ENCODE measurements around the gene MYH9.
A peak's percentile ranks its signal among the peaks of the same experiment; 100 is the strongest.

The MYH9 gene

GRCh38 chr22:36329254-36330078 is 58.3 kb downstream of the MYH9 start:
- Histone ChIP-seq H3K9me3 (no peaks in the 10 kb centered on the region), H3K4me3 (peak overlapping the region; percentile 6 to 16), H3K4me1 (peaks cover 4 to 100% (median 97%) of the 10 kb centered on the region in 4 donors), H3K36me3 (peaks cover 17 to 33% (median 23%) of the 10 kb centered on the region in 3 donors), H3K27ac (peak overlapping the region; percentile 95), H3K27me3 (no peaks in the 10 kb centered on the region)
- DNase-seq, result peak; percentile 66 to 91
- no peak for TF ChIP-seq CTCF (IDR thresholded peaks at IDR 0.05)
- intact Hi-C loops (cut with DNase I; ENCODE audit: low total_unique reads), result loop anchor here (5.0 kb wide), 1 partner anchor 38 kb away; no protein-coding TSS in a partner anchor

- intact Hi-C loops (cut with DNase I; ENCODE audit: low total_unique reads), result loop anchor here (5.0 kb wide), 1 partner anchor 39 kb away; no protein-coding TSS in a partner anchor
- Histone ChIP-seq H3K4me3 (peak overlapping the region; percentile 6 to 16), H3K4me1 (peaks cover 4 to 100% (median 97%) of the 10 kb centered on the region in 4 donors), H3K9me3 (no peaks in the 10 kb centered on the region), H3K27me3 (no peaks in the 10 kb centered on the region), H3K36me3 (peaks cover 13 to 33% (median 23%) of the 10 kb centered on the region in 3 donors), H3K27ac (peak overlapping the region; percentile 95)
- TF ChIP-seq CTCF (IDR thresholded peaks at IDR 0.05), result no peak
- peak; percentile 76 to 92 for DNase-seq
These were observed 59.0 kb downstream of the MYH9 start for GRCh38 chr22:36328635-36329253.

- peaks cover 4 to 100% (median 97%) of the 10 kb centered on the region in 4 donors for H3K4me1 ChIP-seq
- H3K27me3 ChIP-seq, result no peaks in the 10 kb centered on the region
- no peak for TF ChIP-seq CTCF (IDR thresholded peaks at IDR 0.05)
- H3K4me3 ChIP-seq, result peak overlapping the region in 1 of 2 donors; percentile 16
- intact Hi-C loops (cut with DNase I; ENCODE audit: low total_unique reads), result loop anchor here (5.0 kb wide), 1 partner anchor 39 kb away; no protein-coding TSS in a partner anchor
- peak overlapping the region; percentile 95 for H3K27ac ChIP-seq
- H3K36me3 ChIP-seq, result peaks cover 13 to 35% (median 24%) of the 10 kb centered on the region in 3 donors
- no peaks in the 10 kb centered on the region for H3K9me3 ChIP-seq
- peak; percentile 62 to 86 for DNase-seq
These were observed 59.7 kb downstream of the MYH9 start for GRCh38 chr22:36327922-36328551.

GRCh38 chr22:36326178-36327161 is 61.3 kb downstream of the MYH9 start:
- intact Hi-C loops (cut with DNase I; ENCODE audit: low total_unique reads), result loop anchor here (5.0 kb wide), 1 partner anchor 41 kb away; no protein-coding TSS in a partner anchor
- Histone ChIP-seq H3K4me3 (no peak overlapping the region), H3K27me3 (no peaks in the 10 kb centered on the region), H3K27ac (peak overlapping the region; percentile 95), H3K4me1 (peaks cover 2 to 100% (median 93%) of the 10 kb centered on the region in 4 donors), H3K9me3 (no peaks in the 10 kb centered on the region), H3K36me3 (peaks cover 24 to 50% (median 39%) of the 10 kb centered on the region in 3 donors)
- peak in 1 of 2 experiments; percentile 22 for TF ChIP-seq CTCF (IDR thresholded peaks at IDR 0.05)
- peak in 1 of 2 donors; percentile 80 for DNase-seq

All from tibial artery (tissue), 4 donors.